Astrocyte (in vitro differentiated cells and primary cell): ENCODE data around the gene PPP1R14D. TPM values are rescaled to one million over a fixed set of nuclear protein-coding genes. Genes with fewer than 3 reads are reported as not detected.

Source experiments
- DNase-seq: peaks from one replicate; pipeline ENCODE4 v3.0.0-alpha.2; 2010; ENCODE audit warnings: low read depth
- FAIRE-seq: peaks from 2 replicates; lab custom pipeline; 2011; peaks lifted over from hg19 to GRCh38; lab: Jason Lieb, UNC
- H2AFZ ChIP-seq: 2 replicates; pipeline ENCODE4 v1.6.0; 2012; ENCODE audit warnings: low read depth, low read length, inconsistent platforms
- H3K27ac ChIP-seq: 2 replicates; pipeline ENCODE4 v1.5.1; 2011; ENCODE audit warnings: low read depth, low read length, inconsistent platforms
- H3K27me3 ChIP-seq: 2 replicates; pipeline ENCODE4 v1.6.0; 2011; ENCODE audit warnings: low read length, inconsistent platforms; ENCODE audit not compliant: insufficient read depth
- H3K36me3 ChIP-seq: 2 replicates; pipeline ENCODE4 v1.5.1; 2011; ENCODE audit warnings: low read length, inconsistent platforms; ENCODE audit not compliant: insufficient read depth
- H3K4me1 ChIP-seq: 2 replicates; pipeline ENCODE4 v1.5.1; 2011; ENCODE audit warnings: low read length, inconsistent platforms; ENCODE audit not compliant: insufficient read depth
- H3K4me2 ChIP-seq: 2 replicates; pipeline ENCODE4 v1.6.0; 2012; ENCODE audit warnings: low read length, inconsistent platforms
- H3K4me3 ChIP-seq: 2 replicates; pipeline ENCODE4 v1.5.1; 2011; ENCODE audit warnings: low read depth, mild to moderate bottlenecking, low read length, inconsistent platforms; ENCODE audit not compliant: insufficient read depth
- H3K79me2 ChIP-seq: 2 replicates; pipeline ENCODE4 v1.6.0; 2012; ENCODE audit warnings: mild to moderate bottlenecking, low read length, inconsistent platforms; ENCODE audit not compliant: insufficient read depth
- H3K9ac ChIP-seq: 2 replicates; pipeline ENCODE4 v1.6.0; 2012; ENCODE audit warnings: mild to moderate bottlenecking, low read length, inconsistent platforms
- H3K9me3 ChIP-seq: 2 replicates; pipeline ENCODE4 v1.5.1; 2012; ENCODE audit warnings: low read depth, mild to moderate bottlenecking, low read length, inconsistent platforms; ENCODE audit not compliant: insufficient read depth
- H4K20me1 ChIP-seq: 2 replicates; pipeline ENCODE4 v1.6.0; 2012; ENCODE audit warnings: low read length, inconsistent platforms; ENCODE audit not compliant: insufficient read depth
- H3K27ac Mint-ChIP-seq: one replicate; pipeline ENCODE4 v1.8.0; 2021; ENCODE audit warnings: mild to moderate bottlenecking, mixed read lengths; ENCODE audit not compliant: unreplicated experiment
- H3K27me3 Mint-ChIP-seq: one replicate; pipeline ENCODE4 v1.8.0; 2021; ENCODE audit warnings: low read depth, mixed read lengths; ENCODE audit not compliant: unreplicated experiment
- H3K36me3 Mint-ChIP-seq: one replicate; pipeline ENCODE4 v1.8.0; 2021; ENCODE audit warnings: low read depth, mixed read lengths; ENCODE audit not compliant: unreplicated experiment
- H3K4me1 Mint-ChIP-seq: one replicate; pipeline ENCODE4 v1.8.0; 2021; ENCODE audit warnings: low read depth, mixed read lengths; ENCODE audit not compliant: unreplicated experiment
- H3K4me3 Mint-ChIP-seq: one replicate; pipeline ENCODE4 v1.8.0; 2021; ENCODE audit warnings: mild to moderate bottlenecking, moderate library complexity, mixed read lengths; ENCODE audit not compliant: unreplicated experiment
- H3K9me3 Mint-ChIP-seq: one replicate; pipeline ENCODE4 v1.8.0; 2021; ENCODE audit warnings: mild to moderate bottlenecking, mixed read lengths; ENCODE audit not compliant: unreplicated experiment
- CTCF ChIP-seq: IDR thresholded peaks from 2 replicates; pipeline ENCODE4 v1.5.1; 2011; ENCODE audit warnings: low read depth, mild to moderate bottlenecking, inconsistent platforms, low read length, moderate library complexity; ENCODE audit not compliant: insufficient read depth
- EZH2 ChIP-seq: IDR thresholded peaks from 2 replicates; pipeline ENCODE4 v1.6.1; 2012; ENCODE audit warnings: mild to moderate bottlenecking, low read length, inconsistent platforms; ENCODE audit not compliant: insufficient read depth
- total RNA-seq: library from RNA; stranded (reverse); gene quantifications from 2 replicates; pipeline ENCODE4 v1.2.1, GENCODE V29; 2021

PPP1R14D gene
- total RNA-seq, 1 donor from 2014 or later: not detected

DNA sequence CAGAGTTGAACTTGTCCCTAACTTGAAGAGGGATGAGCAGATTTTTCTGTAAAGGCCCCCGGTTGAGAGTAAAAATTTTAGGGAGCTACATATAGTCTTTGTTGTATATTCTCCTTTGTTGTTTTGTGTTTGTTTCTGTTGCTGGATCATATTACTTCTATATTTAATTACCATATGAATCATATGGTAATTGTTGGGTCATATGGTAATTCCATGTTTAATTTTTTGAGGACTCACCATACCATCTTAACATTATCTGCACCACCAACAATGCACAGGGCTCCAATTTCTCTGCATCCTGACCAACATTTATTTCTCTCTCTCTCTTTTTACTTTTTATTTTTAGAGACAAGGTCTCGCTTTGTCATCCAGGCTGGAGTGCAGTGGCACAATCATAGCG lies 29.0 kb downstream of the PPP1R14D start:
- no peak overlapping the region for H2AFZ ChIP-seq
- Mint-ChIP-seq H3K4me1 (peaks cover 6% of the 10 kb centered on the region), H3K4me3 (no peak overlapping the region), H3K27me3 (no peaks in the 10 kb centered on the region), H3K9me3 (no peaks in the 10 kb centered on the region), H3K36me3 (peaks cover 7% of the 10 kb centered on the region), H3K27ac (no peak overlapping the region)
- H3K4me2 ChIP-seq: no peak overlapping the region
- DNase-seq (no peak), FAIRE-seq (no peak)
- no peak overlapping the region for H3K27ac ChIP-seq
- H3K9ac ChIP-seq: no peak overlapping the region
- no peaks in the 10 kb centered on the region for H3K9me3 ChIP-seq
- no peaks in the 10 kb centered on the region for H3K27me3 ChIP-seq
- peaks cover 55% of the 10 kb centered on the region for H3K79me2 ChIP-seq
- H3K4me1 ChIP-seq: no peaks in the 10 kb centered on the region
- no peak overlapping the region for H3K4me3 ChIP-seq
- TF ChIP-seq CTCF (no peak), EZH2 (no peak)
- H3K36me3 ChIP-seq: no peaks in the 10 kb centered on the region
- peaks cover 37% of the 10 kb centered on the region for H4K20me1 ChIP-seq

- H3K4me1 Mint-ChIP-seq: peaks cover 15% of the 10 kb centered on the region
- H3K4me3 Mint-ChIP-seq: no peak overlapping the region
- Histone ChIP-seq H3K79me2 (peaks cover 40% of the 10 kb centered on the region), H3K9me3 (no peaks in the 10 kb centered on the region), H2AFZ (no peak overlapping the region), H3K27me3 (no peaks in the 10 kb centered on the region), H3K36me3 (peaks cover 3% of the 10 kb centered on the region), H3K27ac (no peak overlapping the region), H3K4me3 (no peak overlapping the region), H3K9ac (no peak overlapping the region), H3K4me2 (no peak overlapping the region), H4K20me1 (peaks cover 18% of the 10 kb centered on the region), H3K4me1 (peaks cover 16% of the 10 kb centered on the region)
- no peak for FAIRE-seq
- no peak for TF ChIP-seq CTCF
- no peak for TF ChIP-seq EZH2
- H3K27ac Mint-ChIP-seq: no peak overlapping the region
- H3K36me3 Mint-ChIP-seq: peaks cover 17% of the 10 kb centered on the region
- H3K9me3 Mint-ChIP-seq: no peaks in the 10 kb centered on the region
- no peaks in the 10 kb centered on the region for H3K27me3 Mint-ChIP-seq
- DNase-seq: no peak
These were observed 32.0 kb downstream of the PPP1R14D start for GRCh38 chr15:40796512-40796911.

- TF ChIP-seq EZH2: no peak
- no peak for TF ChIP-seq CTCF
- no peak overlapping the region for H3K27ac Mint-ChIP-seq
- no peak overlapping the region for H3K4me2 ChIP-seq
- peaks cover 3% of the 10 kb centered on the region for H3K36me3 ChIP-seq
- H3K4me1 ChIP-seq: peaks cover 16% of the 10 kb centered on the region
- H3K27me3 Mint-ChIP-seq: no peaks in the 10 kb centered on the region
- no peaks in the 10 kb centered on the region for H3K9me3 ChIP-seq
- no peak overlapping the region for H3K9ac ChIP-seq
- H3K4me3 ChIP-seq: no peak overlapping the region
- H3K4me1 Mint-ChIP-seq: peaks cover 15% of the 10 kb centered on the region
- H3K27ac ChIP-seq: no peak overlapping the region
- peaks cover 16% of the 10 kb centered on the region for H3K36me3 Mint-ChIP-seq
- peaks cover 40% of the 10 kb centered on the region for H3K79me2 ChIP-seq
- no peak overlapping the region for H3K4me3 Mint-ChIP-seq
- DNase-seq: no peak
- H2AFZ ChIP-seq: no peak overlapping the region
- no peaks in the 10 kb centered on the region for H3K9me3 Mint-ChIP-seq
- no peak for FAIRE-seq
- H3K27me3 ChIP-seq: no peaks in the 10 kb centered on the region
- H4K20me1 ChIP-seq: peaks cover 18% of the 10 kb centered on the region
These were observed 32.5 kb downstream of the PPP1R14D start for GRCh38 chr15:40796041-40796440.
